HEK293 (cell line): ENCODE measurements around the gene SLC44A5.

ENCODE experiments used
- MZF1 ChIP-seq: fragments of 450-650 bp; formaldehyde crosslinking; IDR thresholded peaks from 2 replicates; pipeline ENCODE4 v1.5.1; 2017; ENCODE audit warnings: missing biosample characterization, missing genetic modification characterization, borderline replicate concordance
- ZNF274 ChIP-seq, 2 experiments: fragments of 200-500 bp in 1 of 2; fragments of 450-650 bp in 1 of 2; sonication (Bioruptor generic) in 1 of 2; formaldehyde crosslinking in 1 of 2; IDR thresholded peaks; 2 replicates each; pipeline versions ENCODE4 v1.5.1 to v1.6.1; 2014 to 2016; ENCODE audit warnings: borderline replicate concordance in 1 of 2, inconsistent platforms in 1 of 2, low read length in 1 of 2, missing biosample characterization in 1 of 2, missing genetic modification characterization in 1 of 2
- ZNF391 ChIP-seq: fragments of 450-650 bp; formaldehyde crosslinking; IDR thresholded peaks from 2 replicates; pipeline ENCODE4 v1.5.1; 2016; ENCODE audit warnings: low read depth, missing biosample characterization, missing genetic modification characterization, borderline replicate concordance
- ZNF544 ChIP-seq: fragments of 450-650 bp; formaldehyde crosslinking; IDR thresholded peaks from 2 replicates; pipeline ENCODE4 v1.5.0; 2017; ENCODE audit warnings: missing biosample characterization, missing genetic modification characterization
- TF ChIP-seq, protein P1 (sequence below): fragments of 450-650 bp; formaldehyde crosslinking; IDR thresholded peaks from 2 replicates; pipeline ENCODE4 v1.5.1; 2016; ENCODE audit warnings: missing biosample characterization, missing genetic modification characterization
- TF ChIP-seq, protein P2 (sequence below): fragments of 450-650 bp; formaldehyde crosslinking; IDR thresholded peaks from 2 replicates; pipeline ENCODE4 v1.5.1; 2016; ENCODE audit warnings: missing biosample characterization, missing genetic modification characterization
- TF ChIP-seq, protein P3 (sequence below): fragments of 450-650 bp; formaldehyde crosslinking; IDR thresholded peaks from 2 replicates; pipeline ENCODE4 v1.5.1; 2016; ENCODE audit warnings: missing biosample characterization, missing genetic modification characterization
- TF ChIP-seq, protein P4 (sequence below): fragments of 450-650 bp; formaldehyde crosslinking; IDR thresholded peaks from 2 replicates; pipeline ENCODE4 v1.5.1; 2016; ENCODE audit warnings: missing biosample characterization, missing genetic modification characterization
- TF ChIP-seq, protein P5 (sequence below): fragments of 450-650 bp; formaldehyde crosslinking; IDR thresholded peaks from 2 replicates; pipeline ENCODE4 v1.5.1; 2016; ENCODE audit warnings: missing biosample characterization, missing genetic modification characterization, low read depth

DNA sequence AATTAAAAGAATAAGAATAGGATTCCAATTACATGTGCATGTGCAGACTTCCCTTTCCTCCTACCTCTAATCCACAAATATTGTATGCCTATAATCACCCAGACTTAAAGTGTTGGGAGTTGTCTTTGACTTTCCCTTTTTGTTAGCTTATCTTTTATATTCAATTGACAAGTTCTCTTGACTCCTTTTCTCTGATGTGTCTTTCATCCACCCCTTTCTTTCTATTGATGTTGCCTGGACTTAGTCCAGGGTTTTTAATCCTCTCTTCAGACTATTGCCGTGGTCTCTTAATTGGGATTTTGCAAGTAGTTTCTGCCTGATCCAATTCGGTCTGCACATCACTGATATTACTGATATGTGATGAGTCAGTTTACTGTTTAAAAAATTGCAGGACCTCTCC, 305.9 kb downstream of the SLC44A5 start:
- TF ChIP-seq, protein P1, sequence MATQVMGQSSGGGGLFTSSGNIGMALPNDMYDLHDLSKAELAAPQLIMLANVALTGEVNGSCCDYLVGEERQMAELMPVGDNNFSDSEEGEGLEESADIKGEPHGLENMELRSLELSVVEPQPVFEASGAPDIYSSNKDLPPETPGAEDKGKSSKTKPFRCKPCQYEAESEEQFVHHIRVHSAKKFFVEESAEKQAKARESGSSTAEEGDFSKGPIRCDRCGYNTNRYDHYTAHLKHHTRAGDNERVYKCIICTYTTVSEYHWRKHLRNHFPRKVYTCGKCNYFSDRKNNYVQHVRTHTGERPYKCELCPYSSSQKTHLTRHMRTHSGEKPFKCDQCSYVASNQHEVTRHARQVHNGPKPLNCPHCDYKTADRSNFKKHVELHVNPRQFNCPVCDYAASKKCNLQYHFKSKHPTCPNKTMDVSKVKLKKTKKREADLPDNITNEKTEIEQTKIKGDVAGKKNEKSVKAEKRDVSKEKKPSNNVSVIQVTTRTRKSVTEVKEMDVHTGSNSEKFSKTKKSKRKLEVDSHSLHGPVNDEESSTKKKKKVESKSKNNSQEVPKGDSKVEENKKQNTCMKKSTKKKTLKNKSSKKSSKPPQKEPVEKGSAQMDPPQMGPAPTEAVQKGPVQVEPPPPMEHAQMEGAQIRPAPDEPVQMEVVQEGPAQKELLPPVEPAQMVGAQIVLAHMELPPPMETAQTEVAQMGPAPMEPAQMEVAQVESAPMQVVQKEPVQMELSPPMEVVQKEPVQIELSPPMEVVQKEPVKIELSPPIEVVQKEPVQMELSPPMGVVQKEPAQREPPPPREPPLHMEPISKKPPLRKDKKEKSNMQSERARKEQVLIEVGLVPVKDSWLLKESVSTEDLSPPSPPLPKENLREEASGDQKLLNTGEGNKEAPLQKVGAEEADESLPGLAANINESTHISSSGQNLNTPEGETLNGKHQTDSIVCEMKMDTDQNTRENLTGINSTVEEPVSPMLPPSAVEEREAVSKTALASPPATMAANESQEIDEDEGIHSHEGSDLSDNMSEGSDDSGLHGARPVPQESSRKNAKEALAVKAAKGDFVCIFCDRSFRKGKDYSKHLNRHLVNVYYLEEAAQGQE (tag by site-specific recombination), result no peak
- TF ChIP-seq, protein P2, sequence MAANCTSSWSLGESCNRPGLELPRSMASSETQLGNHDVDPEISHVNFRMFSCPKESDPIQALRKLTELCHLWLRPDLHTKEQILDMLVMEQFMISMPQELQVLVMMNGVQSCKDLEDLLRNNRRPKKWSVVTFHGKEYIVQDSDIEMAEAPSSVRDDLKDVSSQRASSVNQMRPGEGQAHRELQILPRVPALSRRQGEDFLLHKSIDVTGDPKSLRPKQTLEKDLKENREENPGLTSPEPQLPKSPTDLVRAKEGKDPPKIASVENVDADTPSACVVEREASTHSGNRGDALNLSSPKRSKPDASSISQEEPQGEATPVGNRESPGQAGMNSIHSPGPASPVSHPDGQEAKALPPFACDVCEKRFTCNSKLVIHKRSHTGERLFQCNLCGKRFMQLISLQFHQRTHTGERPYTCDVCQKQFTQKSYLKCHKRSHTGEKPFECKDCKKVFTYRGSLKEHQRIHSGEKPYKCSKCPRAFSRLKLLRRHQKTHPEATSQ (tag by site-specific recombination), result no peak
- TF ChIP-seq, protein P3, sequence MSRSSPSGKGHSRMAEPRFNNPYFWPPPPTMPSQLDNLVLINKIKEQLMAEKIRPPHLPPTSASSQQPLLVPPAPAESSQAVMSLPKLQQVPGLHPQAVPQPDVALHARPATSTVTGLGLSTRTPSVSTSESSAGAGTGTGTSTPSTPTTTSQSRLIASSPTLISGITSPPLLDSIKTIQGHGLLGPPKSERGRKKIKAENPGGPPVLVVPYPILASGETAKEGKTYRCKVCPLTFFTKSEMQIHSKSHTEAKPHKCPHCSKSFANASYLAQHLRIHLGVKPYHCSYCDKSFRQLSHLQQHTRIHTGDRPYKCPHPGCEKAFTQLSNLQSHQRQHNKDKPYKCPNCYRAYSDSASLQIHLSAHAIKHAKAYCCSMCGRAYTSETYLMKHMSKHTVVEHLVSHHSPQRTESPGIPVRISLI (tag by site-specific recombination), result no peak
- TF ChIP-seq, protein P4, sequence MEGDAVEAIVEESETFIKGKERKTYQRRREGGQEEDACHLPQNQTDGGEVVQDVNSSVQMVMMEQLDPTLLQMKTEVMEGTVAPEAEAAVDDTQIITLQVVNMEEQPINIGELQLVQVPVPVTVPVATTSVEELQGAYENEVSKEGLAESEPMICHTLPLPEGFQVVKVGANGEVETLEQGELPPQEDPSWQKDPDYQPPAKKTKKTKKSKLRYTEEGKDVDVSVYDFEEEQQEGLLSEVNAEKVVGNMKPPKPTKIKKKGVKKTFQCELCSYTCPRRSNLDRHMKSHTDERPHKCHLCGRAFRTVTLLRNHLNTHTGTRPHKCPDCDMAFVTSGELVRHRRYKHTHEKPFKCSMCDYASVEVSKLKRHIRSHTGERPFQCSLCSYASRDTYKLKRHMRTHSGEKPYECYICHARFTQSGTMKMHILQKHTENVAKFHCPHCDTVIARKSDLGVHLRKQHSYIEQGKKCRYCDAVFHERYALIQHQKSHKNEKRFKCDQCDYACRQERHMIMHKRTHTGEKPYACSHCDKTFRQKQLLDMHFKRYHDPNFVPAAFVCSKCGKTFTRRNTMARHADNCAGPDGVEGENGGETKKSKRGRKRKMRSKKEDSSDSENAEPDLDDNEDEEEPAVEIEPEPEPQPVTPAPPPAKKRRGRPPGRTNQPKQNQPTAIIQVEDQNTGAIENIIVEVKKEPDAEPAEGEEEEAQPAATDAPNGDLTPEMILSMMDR, result no peak
- no peak for TF ChIP-seq ZNF544
- TF ChIP-seq, protein P5, sequence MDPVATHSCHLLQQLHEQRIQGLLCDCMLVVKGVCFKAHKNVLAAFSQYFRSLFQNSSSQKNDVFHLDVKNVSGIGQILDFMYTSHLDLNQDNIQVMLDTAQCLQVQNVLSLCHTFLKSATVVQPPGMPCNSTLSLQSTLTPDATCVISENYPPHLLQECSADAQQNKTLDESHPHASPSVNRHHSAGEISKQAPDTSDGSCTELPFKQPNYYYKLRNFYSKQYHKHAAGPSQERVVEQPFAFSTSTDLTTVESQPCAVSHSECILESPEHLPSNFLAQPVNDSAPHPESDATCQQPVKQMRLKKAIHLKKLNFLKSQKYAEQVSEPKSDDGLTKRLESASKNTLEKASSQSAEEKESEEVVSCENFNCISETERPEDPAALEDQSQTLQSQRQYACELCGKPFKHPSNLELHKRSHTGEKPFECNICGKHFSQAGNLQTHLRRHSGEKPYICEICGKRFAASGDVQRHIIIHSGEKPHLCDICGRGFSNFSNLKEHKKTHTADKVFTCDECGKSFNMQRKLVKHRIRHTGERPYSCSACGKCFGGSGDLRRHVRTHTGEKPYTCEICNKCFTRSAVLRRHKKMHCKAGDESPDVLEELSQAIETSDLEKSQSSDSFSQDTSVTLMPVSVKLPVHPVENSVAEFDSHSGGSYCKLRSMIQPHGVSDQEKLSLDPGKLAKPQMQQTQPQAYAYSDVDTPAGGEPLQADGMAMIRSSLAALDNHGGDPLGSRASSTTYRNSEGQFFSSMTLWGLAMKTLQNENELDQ (tag by site-specific recombination), result no peak
- TF ChIP-seq ZNF274 (IDR thresholded peaks at IDR 0.05; ENCODE audit: low read length), result no peak
- no peak for TF ChIP-seq ZNF274 (tag by site-specific recombination; IDR thresholded peaks at IDR 0.05; ENCODE audit: borderline replicate concordance)
- TF ChIP-seq MZF1, result no peak
- TF ChIP-seq ZNF391 (tag by site-specific recombination), result no peak
